Stimulated activated CD4-positive, alpha-beta T cell treated with anti-CD3 and anti-CD28 coated beads, Interleukin-4, amount 100 ng/mL, for 4 hours (primary cell): ENCODE measurements around the gene KAT5.
"Not testable (repeated sequence)": the region's sequence is repeated elsewhere in the genome, so short reads cannot be mapped to it uniquely, and the experiment has no call there.

Source experiments
- DNase-seq, 2 experiments: peaks; one replicate each; pipeline ENCODE4 v3.0.0-alpha.2; 2020

The KAT5 gene

DNA sequence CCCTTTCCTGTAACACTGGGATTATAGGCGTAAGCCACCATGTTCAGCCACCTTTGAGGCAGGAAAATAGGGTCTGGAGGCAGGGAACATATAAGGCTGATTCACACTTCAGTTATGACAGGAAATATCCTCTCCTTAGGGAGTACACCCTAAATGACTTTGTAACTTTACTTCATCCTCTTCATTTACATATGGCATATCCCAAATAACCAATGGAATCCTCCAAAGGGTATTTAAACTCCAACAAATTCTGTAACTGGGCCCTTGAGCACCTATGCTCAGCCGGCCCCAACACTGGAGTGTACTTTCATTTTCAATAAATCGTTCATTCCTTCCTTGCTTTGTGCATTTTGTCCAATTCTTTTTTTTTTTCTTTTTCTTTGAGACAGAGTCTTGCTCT is 1.6 kb upstream of the KAT5 start:
- DNase-seq = no peak

DNA sequence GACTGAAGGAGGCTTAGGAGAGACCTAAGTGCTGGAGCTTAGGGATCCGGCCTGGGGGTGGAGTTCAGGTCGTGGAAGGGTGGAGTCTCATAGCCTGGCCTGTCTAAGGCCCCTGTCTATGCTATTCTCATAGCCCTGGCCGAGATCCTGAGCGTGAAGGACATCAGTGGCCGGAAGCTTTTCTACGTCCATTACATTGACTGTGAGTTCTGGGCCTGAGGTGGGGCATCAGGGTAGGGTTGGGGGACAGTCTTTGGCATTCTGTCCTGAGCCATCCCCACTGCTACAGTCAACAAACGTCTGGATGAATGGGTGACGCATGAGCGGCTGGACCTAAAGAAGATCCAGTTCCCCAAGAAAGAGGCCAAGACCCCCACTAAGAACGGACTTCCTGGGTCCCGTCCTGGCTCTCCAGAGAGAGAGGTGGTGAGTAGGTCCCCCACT is 603 bp downstream of the KAT5 start:
- DNase-seq = no peak

DNA sequence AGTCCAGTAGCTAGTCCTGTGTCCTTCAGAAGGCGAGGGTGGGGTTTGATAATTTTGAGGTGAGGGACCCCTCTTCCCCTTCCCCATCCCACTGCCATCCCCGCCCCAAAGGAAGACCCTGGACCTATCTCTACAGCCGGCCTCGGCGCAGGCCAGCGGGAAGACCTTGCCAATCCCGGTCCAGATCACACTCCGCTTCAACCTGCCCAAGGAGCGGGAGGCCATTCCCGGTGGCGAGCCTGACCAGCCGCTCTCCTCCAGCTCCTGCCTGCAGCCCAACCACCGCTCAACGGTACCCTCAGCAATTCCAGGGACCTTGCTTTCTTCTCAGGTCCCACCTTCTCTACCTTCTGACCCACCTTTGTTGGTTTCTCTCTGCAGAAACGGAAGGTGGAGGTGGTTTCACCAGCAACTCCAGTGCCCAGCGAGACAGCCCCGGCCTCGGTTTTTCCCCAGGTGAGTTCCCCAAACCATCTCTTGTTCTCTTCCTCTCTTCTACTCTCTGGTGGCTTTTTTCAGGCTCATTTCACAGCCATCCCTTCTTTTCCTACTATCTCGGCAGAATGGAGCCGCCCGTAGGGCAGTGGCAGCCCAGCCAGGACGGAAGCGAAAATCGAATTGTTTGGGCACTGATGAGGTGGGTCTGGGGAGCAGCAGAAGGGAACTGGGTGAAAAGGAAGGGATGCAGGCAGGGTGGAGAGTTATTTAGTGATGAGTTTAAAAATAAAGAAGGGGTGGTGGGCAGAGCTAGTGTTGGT is 1.3 kb downstream of the KAT5 start:
- no peak for DNase-seq

DNA sequence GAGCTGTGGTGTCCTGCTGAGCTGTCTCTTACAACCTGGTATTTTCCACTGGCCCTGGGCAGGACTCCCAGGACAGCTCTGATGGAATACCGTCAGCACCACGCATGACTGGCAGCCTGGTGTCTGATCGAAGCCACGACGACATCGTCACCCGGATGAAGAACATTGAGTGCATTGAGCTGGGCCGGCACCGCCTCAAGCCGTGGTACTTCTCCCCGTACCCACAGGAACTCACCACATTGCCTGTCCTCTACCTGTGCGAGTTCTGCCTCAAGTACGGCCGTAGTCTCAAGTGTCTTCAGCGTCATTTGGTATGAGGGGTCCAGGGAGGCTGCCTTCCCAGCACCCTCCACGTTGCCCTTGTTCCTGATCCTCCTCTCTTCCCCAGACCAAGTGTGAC is 2.4 kb downstream of the KAT5 start:
- no peak for DNase-seq

DNA sequence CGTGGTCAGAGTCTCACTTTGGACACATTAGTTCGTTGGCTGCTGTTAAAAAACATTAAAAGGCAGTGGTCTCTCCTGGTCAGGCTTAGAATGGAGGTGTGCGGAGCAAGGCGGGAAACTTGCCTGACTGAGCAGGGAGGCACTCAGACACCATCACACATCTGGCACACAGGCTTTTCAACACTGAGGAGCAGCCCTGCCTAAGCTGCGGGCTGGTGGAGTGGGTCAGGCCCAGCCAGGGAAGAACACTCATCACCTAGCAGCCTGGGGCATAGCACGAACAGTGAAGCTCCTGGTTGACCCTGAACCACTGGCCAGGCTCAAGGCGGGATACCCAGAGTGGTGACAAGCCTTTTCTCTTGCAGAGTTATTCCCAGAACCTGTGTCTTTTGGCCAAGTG is 4.2 kb downstream of the KAT5 start:
- DNase-seq = no peak

DNA sequence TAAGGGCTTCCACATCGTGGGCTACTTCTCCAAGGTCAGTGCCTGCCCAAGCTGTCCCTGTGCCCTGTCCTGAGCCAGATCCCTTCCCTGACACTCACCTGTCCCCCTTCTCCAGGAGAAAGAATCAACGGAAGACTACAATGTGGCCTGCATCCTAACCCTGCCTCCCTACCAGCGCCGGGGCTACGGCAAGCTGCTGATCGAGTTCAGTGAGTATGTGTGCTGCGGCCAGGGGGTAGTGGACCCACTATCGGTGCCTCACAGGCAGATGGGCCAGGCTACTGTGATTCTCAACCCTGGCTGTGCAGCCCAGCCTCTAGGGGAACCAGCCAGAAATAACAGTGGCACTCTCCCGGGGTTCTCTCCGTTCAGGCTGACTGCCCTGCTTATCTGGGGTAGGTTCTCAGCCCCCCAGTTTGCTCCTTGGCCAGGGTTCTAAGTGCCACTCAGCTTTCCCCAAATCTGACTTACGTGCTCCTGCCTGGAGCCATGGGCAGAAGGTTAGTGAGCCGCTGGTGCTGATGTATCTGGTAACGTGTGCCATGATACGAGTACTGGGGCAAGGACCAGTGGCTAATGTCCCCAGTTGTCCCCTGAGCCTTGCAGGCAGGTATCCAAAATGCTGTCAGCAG is 4.8 kb downstream of the KAT5 start:
- DNase-seq = no peak

DNA sequence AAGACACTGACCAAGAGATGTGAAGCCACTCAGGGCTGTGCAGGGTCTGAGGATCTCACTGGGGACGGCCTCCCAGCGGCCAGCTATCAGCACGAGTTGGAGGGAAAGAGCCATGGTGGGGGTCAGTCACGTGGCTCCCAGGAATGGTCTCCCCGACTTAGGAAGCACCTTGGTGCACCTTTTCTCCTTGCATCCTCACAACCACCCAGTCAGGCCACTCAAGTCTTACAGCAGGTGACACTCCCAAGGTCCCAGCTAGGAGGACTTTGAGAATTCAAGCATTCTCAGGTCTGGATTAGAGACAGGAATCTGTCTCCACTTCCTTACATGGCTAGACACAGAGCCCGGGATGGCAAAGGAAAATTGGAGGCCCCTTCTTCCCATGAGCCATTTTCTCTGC is 5.9 kb downstream of the KAT5 start:
- DNase-seq = no peak

DNA sequence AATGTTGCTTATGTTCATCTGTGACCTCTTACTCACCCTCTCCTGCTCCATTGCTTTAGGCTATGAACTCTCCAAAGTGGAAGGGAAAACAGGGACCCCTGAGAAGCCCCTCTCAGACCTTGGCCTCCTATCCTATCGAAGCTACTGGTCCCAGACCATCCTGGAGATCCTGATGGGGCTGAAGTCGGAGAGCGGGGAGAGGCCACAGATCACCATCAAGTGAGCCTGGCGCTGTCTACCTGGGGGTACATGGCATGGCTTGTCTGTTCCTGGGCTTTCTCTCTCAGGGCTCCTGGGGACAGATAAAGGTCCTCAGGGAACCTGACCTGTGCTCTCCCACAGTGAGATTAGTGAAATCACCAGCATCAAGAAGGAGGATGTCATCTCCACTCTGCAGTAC is 6.5 kb downstream of the KAT5 start:
- no peak for DNase-seq

DNA sequence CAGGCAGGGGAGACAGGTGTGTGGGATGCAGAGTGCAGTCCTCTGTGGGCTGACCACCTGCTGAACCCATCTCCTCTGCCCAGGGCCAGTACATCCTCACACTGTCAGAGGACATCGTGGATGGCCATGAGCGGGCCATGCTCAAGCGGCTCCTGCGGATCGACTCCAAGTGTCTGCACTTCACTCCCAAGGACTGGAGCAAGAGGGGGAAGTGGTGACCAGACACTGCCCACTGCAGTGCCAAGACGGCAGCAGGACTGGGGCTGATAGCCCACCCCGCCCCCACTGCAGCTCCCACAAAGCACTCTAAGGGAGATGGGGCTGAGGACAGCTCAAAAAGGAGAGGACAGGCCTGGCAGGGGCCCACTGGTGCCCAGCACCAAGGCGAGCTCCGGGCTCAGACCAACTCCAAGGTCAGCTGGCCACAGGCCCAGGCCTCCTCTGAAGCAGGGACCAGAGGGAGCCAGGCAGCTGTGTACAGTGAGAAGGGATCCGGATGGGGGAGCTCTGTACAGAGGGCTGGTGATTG is 7.0 kb downstream of the KAT5 start:
- no peak for DNase-seq

DNA sequence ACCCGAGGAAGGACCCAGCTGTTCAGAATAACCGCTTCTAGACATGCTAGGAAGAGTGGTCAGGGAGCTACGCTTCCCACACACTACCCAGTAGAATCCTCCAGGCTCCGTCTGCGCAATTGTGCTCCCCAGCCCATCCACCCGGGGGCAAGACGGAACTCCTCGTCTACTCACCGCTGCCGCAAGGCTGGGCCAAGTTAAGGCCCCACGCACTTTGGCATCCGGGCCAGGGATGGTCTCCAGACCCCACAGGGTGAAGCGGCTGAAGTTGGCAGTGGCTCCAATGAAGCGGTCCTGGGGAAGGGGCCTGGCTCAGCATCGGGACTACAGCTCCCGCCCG is 7.8 kb downstream of the KAT5 start:
- peak in 1 of 2 experiments; percentile 26 for DNase-seq

DNA sequence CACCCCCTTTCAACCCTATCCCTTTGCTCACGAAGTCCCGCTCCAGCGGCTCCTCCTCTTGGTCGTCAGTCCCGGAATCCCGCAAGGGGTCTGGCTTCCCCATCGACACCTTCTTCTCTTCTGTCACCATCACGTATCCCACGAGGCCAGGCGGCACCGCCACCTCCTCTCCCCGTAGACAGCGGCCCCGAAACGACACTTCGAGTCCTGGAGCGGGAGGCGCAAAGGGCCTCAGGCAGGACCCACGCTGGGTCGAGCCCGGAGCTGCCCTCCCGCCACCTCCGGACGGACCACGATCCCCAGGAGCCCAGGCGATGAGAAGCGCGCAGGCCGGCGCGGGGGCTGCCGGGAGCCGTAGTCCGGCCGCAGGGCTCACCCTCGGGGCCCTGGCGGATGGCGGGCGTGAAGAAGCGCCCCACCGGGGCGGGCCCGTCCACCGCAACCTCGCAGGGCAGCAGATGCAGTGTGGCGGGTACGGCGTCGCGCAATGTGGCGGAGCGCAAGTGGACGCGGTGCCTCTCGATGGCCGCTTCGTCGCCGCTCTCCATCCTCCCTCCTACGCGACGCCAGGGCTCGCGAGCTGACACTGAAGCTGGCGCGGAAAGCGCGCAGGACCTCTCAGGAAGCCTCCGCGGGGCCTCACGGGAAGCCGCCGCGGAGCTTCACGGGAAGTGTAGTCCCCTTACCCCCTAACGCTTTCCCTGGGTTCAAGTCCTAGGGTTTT is 8.3 kb downstream of the KAT5 start, which contains the start of gene RNASEH2C:
Gene RNASEH2C (minus strand): TSS at position 588 of the 724 bp plus-strand sequence. CDS start 40 bp downstream, at position 548.
- peak; percentile 71 to 75 for DNase-seq

DNA sequence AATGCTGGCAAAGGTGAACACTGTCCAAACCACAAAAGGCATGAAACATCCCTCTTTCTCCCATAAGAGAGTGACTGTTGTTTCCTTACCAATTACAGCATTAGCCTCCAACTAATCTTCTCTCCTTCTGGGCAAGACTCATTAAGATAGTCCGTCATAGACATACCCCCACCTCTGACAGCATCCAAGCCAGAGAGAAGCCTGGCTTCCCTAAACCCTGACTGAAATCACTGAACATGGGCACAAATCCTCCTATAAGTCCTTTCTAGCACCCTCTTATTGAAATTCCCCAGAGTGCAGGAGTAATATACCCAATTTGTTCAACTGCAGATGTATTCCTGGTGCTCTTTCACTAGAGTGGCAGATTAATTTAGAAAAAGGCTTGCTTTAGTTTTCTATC is 10.2 kb downstream of the KAT5 start:
- DNase-seq = no peak

DNA sequence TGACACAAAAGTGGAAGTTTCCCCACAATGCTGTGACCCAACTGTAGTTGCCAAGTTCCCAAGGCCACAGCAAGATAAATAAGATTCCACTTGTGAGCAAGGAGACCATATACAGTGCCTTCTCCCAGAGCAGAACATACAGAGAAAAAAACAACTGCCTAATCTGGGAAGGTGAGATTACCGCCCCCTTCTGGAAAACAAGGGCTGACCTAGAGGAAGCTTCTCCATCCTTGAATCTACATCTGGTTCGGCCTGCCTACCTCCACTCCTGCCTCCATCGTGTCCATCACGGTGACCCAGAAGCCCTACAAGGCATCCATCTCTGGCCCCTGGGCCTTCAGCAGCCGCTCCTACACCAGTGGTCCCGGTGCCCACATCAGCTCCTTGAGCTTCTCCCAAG is 14.6 kb downstream of the KAT5 start:
- DNase-seq = no peak

DNA sequence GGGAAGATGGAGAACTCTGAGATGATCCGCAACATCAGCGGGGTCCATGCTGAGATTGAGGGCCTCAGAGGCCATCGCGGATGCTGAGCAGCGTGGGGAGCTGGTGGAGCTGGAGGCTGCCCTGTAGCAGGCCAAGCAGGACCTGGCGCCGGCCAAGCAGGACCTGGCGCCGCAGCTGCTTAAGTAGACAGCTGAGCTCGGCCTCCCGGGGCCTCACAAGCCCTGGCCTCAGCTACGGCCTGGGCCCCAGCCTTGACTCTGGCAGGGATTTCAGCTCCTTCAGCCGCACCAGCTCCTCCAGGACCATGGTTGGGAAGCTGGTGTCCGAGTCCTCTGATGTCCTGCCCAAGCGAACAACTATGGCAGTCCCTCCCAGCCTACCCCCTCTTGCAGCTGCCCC is 15.8 kb downstream of the KAT5 start:
- no peak for DNase-seq

DNA sequence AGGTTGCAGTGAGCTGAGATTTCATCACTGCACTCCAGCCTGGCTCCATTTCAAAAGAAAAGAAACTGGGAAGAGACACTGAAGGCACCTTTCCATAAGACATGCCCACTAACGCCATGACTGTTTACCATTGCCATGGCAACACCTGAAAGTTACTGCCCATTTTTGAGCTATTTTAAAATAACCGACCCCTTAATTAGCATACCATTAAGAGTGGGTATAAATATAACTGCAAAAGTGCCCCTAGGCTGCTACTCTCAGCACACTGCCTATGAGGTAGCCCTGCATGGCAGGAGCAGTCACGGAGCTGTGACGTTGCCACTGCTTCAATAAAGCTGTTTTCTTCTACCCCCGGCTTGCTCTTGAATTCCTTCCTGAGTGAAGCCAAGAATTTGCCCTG is 18.4 kb downstream of the KAT5 start:
- DNase-seq = no peak

DNA sequence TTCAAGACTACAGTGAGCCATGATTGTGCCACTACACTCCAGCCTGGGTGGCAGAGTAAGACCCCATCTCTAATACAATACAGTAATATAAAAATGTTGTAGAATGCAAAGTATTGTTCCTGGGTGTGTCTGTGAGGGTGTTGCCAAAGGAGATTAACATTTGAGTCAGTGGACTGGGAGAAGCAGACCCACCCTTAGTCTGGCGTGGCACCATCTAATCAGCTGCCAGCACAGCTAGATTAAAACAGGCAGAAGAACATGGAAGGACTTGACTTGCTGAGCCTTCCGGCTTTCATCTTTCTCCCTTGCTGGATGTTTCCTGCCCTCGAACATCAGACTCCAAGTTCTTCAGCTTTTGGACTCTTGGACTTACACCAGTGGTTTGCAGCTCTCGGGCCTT is 23.1 kb downstream of the KAT5 start:
- DNase-seq = not testable (repeated sequence)

DNA sequence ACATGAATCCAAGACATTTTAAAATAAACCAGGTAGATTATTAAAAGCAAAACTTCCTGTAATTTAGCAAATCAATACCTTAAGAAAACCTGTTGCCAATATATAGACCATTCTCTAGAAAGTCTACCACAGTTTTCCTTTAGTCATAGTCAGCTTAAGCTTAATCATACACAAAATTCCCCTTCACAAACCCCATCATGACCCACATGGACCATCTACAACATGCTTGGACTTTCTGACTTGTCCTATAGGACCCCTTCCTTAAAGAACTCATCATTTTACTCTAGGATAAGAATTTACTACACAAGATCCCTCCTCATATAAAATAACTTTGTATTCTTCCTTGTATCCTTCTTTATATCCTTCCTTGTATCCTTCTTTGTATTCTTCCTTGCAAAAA is 24.8 kb downstream of the KAT5 start:
- DNase-seq = no peak

DNA sequence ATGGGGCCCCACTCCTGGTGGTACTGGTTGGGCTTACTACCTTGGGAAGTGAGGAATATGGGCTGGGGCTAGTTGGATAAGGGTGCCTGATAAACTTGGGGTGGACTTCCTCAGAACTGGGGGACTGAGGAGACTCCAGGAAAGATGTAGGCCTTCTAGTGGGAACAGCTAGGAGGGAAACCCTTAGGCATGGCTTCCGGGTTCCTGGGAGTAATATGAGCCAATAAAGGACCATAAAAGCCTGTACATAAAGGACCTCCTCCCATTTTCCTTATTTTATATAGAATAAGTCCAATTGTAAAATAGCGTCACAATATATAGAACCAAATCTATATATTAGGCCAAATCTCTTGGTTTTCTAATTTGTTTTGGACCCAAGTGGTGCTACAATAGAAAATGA is 27.0 kb downstream of the KAT5 start:
- no peak for DNase-seq

DNA sequence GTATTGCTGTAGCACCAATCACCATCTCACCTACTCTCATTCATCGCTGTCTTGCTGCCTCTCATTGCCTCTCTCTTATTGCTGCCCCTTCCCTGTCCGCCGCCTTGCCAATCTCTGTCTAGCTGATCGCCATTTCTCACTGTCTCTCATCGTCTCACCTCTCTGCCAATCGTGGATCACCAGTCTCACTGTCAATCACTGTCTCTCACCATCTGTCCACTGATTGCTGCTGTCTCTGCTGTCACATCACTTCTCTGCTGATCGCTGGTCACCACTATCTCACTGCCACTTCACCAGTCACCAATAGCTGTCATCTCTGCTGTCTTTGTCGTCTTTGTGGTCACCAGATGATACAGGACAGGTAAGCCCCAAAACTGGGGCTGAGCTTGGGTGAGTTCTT is 29.1 kb downstream of the KAT5 start:
- DNase-seq = no peak

DNA sequence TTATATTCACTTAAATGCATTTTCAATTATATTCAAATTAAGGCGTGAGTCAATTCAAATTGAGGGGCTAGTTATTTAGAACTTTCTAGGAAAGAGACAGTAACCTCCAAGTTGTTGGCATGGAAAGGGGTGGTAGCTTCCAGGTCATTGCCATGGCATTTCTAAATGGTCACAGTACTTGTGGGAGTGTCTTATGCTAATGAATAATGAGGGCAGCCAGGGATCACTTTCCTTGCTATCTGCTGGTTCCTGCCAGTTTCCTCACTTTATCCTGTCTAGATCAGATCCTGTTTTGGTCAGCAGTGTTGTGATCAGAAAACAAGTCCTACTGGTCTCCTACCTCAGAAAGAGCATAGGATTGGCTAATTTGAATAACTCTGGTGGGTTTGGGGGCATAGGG is 30.3 kb downstream of the KAT5 start:
- DNase-seq = no peak

DNA sequence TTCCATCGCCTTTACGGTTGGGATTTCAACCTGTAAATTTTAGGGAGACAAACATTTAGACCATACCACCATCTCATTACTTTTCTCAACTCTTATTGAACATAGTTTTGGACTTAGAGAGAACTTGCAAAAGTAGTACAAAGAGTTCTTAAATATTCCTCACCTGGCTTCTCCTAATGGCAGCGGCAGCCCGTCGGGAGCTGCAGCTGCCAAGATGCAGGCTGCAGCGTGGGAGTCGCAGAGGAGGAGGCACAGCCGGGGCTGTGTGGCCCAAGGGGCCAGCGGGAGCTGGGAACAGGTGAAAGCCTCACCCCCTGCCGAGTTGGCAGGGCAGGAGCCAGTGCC is 31.6 kb downstream of the KAT5 start:
- no peak for DNase-seq

DNA sequence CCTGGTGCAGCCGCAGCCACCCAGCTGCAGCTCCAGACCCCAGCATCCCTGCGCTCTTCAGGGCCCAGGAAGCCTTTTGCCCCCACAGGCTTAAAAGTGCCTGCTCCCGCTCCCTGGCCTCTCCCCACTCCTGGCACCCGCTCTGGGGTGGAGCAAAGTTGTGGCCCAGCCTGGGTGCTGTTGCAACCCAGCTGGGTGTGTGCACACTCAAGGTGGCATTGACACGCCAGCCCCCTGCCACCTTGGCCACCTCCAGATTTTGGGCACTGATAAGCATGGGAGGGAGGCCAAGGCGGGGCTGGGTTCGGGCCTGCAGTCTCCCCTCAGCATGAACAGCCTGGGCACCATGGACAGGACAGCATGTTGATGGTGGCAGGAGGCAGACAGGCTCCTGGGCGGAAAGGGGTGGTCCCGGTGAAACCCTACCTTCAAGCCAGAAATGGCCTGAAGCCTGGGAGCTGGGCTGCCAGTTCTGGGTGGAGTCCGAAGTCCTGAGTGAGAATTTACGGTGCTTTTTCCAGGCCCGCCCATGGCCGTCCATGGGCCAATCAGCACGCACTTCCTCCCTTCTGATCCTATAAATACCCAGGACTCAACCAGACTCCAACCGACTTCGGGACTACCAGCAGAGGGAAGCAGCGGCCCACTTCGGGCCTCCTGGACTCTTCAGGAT is 32.1 kb downstream of the KAT5 start:
- DNase-seq = no peak

DNA sequence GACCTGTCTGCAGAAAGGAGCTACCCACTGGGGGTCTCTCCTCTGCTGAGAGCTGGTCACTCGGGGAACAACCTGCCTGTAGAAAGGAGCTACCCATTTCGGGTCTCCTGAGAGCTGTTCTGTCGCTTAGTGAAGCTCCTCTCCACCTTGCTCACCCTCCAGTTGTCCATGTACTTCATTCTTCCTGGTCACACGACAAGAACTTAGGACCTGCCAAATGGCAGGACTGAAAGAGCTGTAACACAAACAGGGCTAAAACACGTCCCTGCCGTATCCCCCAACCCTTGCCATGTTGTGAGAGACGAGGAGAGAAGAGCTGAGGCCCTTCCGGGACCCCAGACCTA is 32.6 kb downstream of the KAT5 start:
- DNase-seq = no peak

DNA sequence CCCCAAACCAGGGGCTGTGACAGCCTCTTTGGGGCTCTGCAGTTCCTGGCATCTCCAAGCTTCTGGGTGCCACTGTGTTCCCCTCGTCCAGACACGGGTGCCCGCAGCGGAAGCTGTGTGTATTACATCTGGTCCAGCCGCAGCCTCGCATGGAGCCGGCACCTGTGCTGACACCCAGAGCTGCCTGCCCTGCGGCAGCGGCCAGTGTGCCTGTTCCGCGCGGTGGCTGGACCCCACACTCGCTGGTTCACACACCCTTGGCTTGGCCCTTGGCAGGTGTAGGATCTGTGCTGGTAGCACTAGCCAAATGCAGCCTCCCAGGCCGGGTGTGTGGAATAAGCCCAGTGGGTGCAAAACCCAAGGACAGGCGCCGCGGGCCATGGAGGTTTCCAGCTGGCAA is 33.0 kb downstream of the KAT5 start:
- no peak for DNase-seq
